Neuron (in vitro differentiated cells): ENCODE results near the gene CROCC2.

Source experiments
- H2AFZ ChIP-seq: one replicate; pipeline ENCODE4 v1.6.1; 2013; ENCODE audit warnings: low read depth, mild to moderate bottlenecking, inconsistent platforms, low read length, moderate library complexity
- H3K27me3 ChIP-seq: one replicate; pipeline ENCODE4 v1.6.1; 2013; ENCODE audit warnings: low read length; ENCODE audit not compliant: insufficient read depth
- H3K36me3 ChIP-seq: one replicate; pipeline ENCODE4 v1.6.1; 2013; ENCODE audit warnings: low read length; ENCODE audit not compliant: insufficient read depth
- H3K4me1 ChIP-seq: one replicate; pipeline ENCODE4 v1.6.1; 2013; ENCODE audit warnings: low read length; ENCODE audit not compliant: insufficient read depth
- H3K4me3 ChIP-seq: 2 replicates; pipeline ENCODE4 v1.5.1; 2013; ENCODE audit warnings: mild to moderate bottlenecking, low read length, moderate library complexity
- H3K9me3 ChIP-seq: one replicate; pipeline ENCODE4 v1.6.1; 2013; ENCODE audit warnings: low read length

CROCC2 gene

GRCh38 chr2:240920783-240921231 is 14.7 kb downstream of the CROCC2 start:
- Histone ChIP-seq H2AFZ (no peak overlapping the region), H3K4me3 (no peak overlapping the region), H3K36me3 (no peaks in the 10 kb centered on the region), H3K4me1 (peaks cover 6% of the 10 kb centered on the region), H3K27me3 (peaks cover 40% of the 10 kb centered on the region), H3K9me3 (no peaks in the 10 kb centered on the region)

GRCh38 chr2:240921311-240921994 is 15.3 kb downstream of the CROCC2 start:
- Histone ChIP-seq H3K27me3 (peaks cover 44% of the 10 kb centered on the region), H3K36me3 (no peaks in the 10 kb centered on the region), H3K4me3 (no peak overlapping the region), H2AFZ (no peak overlapping the region), H3K4me1 (peaks cover 6% of the 10 kb centered on the region), H3K9me3 (no peaks in the 10 kb centered on the region)

GRCh38 chr2:240921995-240922244 is 15.8 kb downstream of the CROCC2 start:
- Histone ChIP-seq H3K9me3 (no peaks in the 10 kb centered on the region), H3K4me3 (no peak overlapping the region), H3K36me3 (no peaks in the 10 kb centered on the region), H3K4me1 (peaks cover 6% of the 10 kb centered on the region), H3K27me3 (peaks cover 40% of the 10 kb centered on the region), H2AFZ (no peak overlapping the region)

- no peak overlapping the region for H3K4me3 ChIP-seq
- peaks cover 6% of the 10 kb centered on the region for H3K4me1 ChIP-seq
- no peaks in the 10 kb centered on the region for H3K9me3 ChIP-seq
- peaks cover 36% of the 10 kb centered on the region for H3K27me3 ChIP-seq
- no peaks in the 10 kb centered on the region for H3K36me3 ChIP-seq
- no peak overlapping the region for H2AFZ ChIP-seq
Observed at GRCh38 chr2:240922245-240922981, 16.3 kb downstream of the CROCC2 start.

GRCh38 chr2:240922982-240923537 is 16.9 kb downstream of the CROCC2 start:
- Histone ChIP-seq H3K36me3 (no peaks in the 10 kb centered on the region), H3K4me1 (peaks cover 6% of the 10 kb centered on the region), H3K4me3 (no peak overlapping the region), H2AFZ (no peak overlapping the region), H3K9me3 (no peaks in the 10 kb centered on the region), H3K27me3 (peaks cover 30% of the 10 kb centered on the region)

- Histone ChIP-seq H3K9me3 (no peaks in the 10 kb centered on the region), H3K36me3 (no peaks in the 10 kb centered on the region), H3K4me1 (peaks cover 6% of the 10 kb centered on the region), H3K27me3 (peaks cover 29% of the 10 kb centered on the region), H2AFZ (no peak overlapping the region), H3K4me3 (no peak overlapping the region)
Observed at GRCh38 chr2:240925191-240925567, 19.0 kb downstream of the CROCC2 start.

- Histone ChIP-seq H3K36me3 (no peaks in the 10 kb centered on the region), H3K4me3 (no peak overlapping the region), H3K4me1 (peaks cover 6% of the 10 kb centered on the region), H3K27me3 (peaks cover 34% of the 10 kb centered on the region), H2AFZ (no peak overlapping the region), H3K9me3 (no peaks in the 10 kb centered on the region)
Observed at GRCh38 chr2:240925568-240926515, 19.7 kb downstream of the CROCC2 start.

GRCh38 chr2:240926516-240927389 is 20.6 kb downstream of the CROCC2 start:
- Histone ChIP-seq H3K4me3 (no peak overlapping the region), H2AFZ (no peak overlapping the region), H3K27me3 (peaks cover 44% of the 10 kb centered on the region), H3K4me1 (peaks cover 6% of the 10 kb centered on the region), H3K9me3 (no peaks in the 10 kb centered on the region), H3K36me3 (no peaks in the 10 kb centered on the region)

- Histone ChIP-seq H3K27me3 (peaks cover 49% of the 10 kb centered on the region), H3K9me3 (no peaks in the 10 kb centered on the region), H3K4me3 (no peak overlapping the region), H3K36me3 (no peaks in the 10 kb centered on the region), H3K4me1 (peaks cover 6% of the 10 kb centered on the region), H2AFZ (no peak overlapping the region)
Observed at GRCh38 chr2:240927390-240927781, 21.2 kb downstream of the CROCC2 start.

- Histone ChIP-seq H3K27me3 (peaks cover 63% of the 10 kb centered on the region), H3K9me3 (no peaks in the 10 kb centered on the region), H3K4me1 (no peaks in the 10 kb centered on the region), H3K36me3 (no peaks in the 10 kb centered on the region), H3K4me3 (no peak overlapping the region), H2AFZ (no peak overlapping the region)
Observed at GRCh38 chr2:240928476-240929363, 22.6 kb downstream of the CROCC2 start.

GRCh38 chr2:240929364-240930095 is 23.4 kb downstream of the CROCC2 start:
- no peak overlapping the region for H2AFZ ChIP-seq
- no peaks in the 10 kb centered on the region for H3K9me3 ChIP-seq
- no peaks in the 10 kb centered on the region for H3K36me3 ChIP-seq
- H3K4me1 ChIP-seq, result no peaks in the 10 kb centered on the region
- peaks cover 65% of the 10 kb centered on the region for H3K27me3 ChIP-seq
- H3K4me3 ChIP-seq, result no peak overlapping the region
